MM.1S (cell line): ENCODE measurements around the gene TTC38.

Experiments used
- CTCF ChIP-seq: fragments of 300-600 bp; sonication (generic); IDR thresholded peaks from 2 replicates; pipeline ENCODE4 v1.5.1; 2016; ENCODE audit warnings: antibody characterized with exemption, low read length, mixed read lengths
- EZH2 ChIP-seq: fragments of 300-600 bp; sonication (generic); optimal IDR thresholded peaks from 2 replicates; pipeline ENCODE3; 2017; ENCODE audit warnings: low read depth, mild to moderate bottlenecking, antibody characterized with exemption, low read length, mixed read lengths
- EZH2phosphoT487 ChIP-seq: fragments of 300-600 bp; sonication (generic); IDR thresholded peaks from 2 replicates; pipeline ENCODE4 v1.6.1; 2018; ENCODE audit warnings: antibody characterized with exemption, low read length

GRCh38 chr22:46224898-46225290, 42.9 kb upstream of the TTC38 start:
- TF ChIP-seq CTCF: no peak
- TF ChIP-seq EZH2: no peak
- no peak for TF ChIP-seq EZH2phosphoT487
